Measurements from ENCODE around the gene FYN. TPM values are rescaled to one million over a fixed set of nuclear protein-coding genes. Genes with fewer than 3 reads are reported as not detected.
A peak's percentile ranks its signal among the peaks of the same experiment; 100 is the strongest.

The FYN gene
- total and polyA plus RNA-seq, 2 of the 13 experiments (the other 11 are each of a cell fraction or from before 2014, with no cell fraction given) = 15.5 to 24.6 TPM

DNA sequence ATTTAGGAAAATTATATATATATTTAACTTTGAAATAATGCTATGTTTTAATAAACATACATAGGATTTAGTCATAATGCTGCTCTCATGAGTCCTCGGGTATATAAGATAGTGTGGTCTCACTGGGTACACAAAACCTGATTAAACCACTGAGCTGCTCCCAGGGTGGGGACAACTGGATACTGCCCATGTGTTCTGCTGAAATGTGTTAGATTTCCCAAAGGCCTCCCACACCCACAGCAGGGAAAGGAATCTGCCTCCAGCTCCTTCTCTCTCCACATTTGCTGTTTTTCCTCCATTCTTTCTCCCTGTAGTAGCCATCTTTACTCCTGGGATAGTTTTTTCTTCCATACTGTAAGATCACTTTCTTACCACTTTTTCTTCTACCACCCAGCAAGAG, 198.4 kb downstream of the FYN start (continued):
- TF ChIP-seq ZC3H13 (CRISPR knock-in tag; IDR thresholded peaks at IDR 0.05) (no peak), HOXA3 (CRISPR knock-in tag; IDR thresholded peaks at IDR 0.05) (no peak), ZSCAN9 (CRISPR knock-in tag; IDR thresholded peaks at IDR 0.05; ENCODE audit: borderline replicate concordance) (no peak), MTA1 (CRISPR knock-in tag; IDR thresholded peaks at IDR 0.05; ENCODE audit: borderline replicate concordance) (no peak), ZNF761 (CRISPR knock-in tag; conservative IDR thresholded peaks at IDR 0.05) (no peak)

DNA sequence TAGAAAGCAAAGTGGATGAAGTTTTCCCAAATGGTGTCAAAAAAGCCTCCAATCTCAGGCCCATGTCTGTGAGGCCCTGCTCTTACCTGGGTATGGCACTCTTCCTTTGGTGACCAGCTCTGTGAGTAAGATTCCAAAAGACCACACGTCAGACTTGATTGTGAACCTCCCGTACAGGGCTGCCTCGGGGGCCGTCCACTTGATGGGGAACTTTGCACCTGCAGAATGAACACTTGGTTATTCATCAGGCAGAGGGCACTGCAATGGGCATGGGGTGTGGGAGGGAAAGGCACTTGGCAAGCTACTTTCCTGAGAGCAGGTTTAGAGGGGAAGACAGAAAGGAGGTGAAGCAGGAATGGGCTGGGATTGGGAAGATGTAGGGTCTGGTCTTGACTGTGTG, 198.8 kb downstream of the FYN start:
- Histone ChIP-seq H3K36me3 (replicated peaks in 1 of 2; ENCODE audit: control insufficient read depth in 1 of 2, insufficient read depth in 2 of 2, low read length in 2 of 2) (peaks cover 0 to 1% of the 10 kb centered on the region in 2 experiments; a peak in 3 of 5 replicates), H3K4me3 (replicated peaks in 1 of 3; ENCODE audit: insufficient read depth in 1 of 3, low read depth in 2 of 3, low read length in 3 of 3) (no peak overlapping the region), H2AFZ (ENCODE audit: low read length) (no peak overlapping the region), H3K4me1 (ENCODE audit: insufficient read depth, low read length) (peaks cover 62% of the 10 kb centered on the region), H3K9me3 (ENCODE audit: low read length) (no peaks in the 10 kb centered on the region), H4K20me1 (ENCODE audit: insufficient read depth, low read length) (no peaks in the 10 kb centered on the region), H3K79me2 (ENCODE audit: insufficient read depth, low read length) (no peaks in the 10 kb centered on the region), H3K4me2 (ENCODE audit: low read depth, low read length) (no peak overlapping the region), H3K9ac (ENCODE audit: insufficient read depth, low read depth, low read length) (no peak overlapping the region), H3K27ac (ENCODE audit: extremely low read length, insufficient read depth, low read length) (no peak overlapping the region), H3K27me3 (ENCODE audit: control insufficient read depth in 1 of 2, insufficient read depth in 2 of 2, low read length in 2 of 2) (no peaks in the 10 kb centered on the region)
- TF ChIP-seq, protein P1, sequence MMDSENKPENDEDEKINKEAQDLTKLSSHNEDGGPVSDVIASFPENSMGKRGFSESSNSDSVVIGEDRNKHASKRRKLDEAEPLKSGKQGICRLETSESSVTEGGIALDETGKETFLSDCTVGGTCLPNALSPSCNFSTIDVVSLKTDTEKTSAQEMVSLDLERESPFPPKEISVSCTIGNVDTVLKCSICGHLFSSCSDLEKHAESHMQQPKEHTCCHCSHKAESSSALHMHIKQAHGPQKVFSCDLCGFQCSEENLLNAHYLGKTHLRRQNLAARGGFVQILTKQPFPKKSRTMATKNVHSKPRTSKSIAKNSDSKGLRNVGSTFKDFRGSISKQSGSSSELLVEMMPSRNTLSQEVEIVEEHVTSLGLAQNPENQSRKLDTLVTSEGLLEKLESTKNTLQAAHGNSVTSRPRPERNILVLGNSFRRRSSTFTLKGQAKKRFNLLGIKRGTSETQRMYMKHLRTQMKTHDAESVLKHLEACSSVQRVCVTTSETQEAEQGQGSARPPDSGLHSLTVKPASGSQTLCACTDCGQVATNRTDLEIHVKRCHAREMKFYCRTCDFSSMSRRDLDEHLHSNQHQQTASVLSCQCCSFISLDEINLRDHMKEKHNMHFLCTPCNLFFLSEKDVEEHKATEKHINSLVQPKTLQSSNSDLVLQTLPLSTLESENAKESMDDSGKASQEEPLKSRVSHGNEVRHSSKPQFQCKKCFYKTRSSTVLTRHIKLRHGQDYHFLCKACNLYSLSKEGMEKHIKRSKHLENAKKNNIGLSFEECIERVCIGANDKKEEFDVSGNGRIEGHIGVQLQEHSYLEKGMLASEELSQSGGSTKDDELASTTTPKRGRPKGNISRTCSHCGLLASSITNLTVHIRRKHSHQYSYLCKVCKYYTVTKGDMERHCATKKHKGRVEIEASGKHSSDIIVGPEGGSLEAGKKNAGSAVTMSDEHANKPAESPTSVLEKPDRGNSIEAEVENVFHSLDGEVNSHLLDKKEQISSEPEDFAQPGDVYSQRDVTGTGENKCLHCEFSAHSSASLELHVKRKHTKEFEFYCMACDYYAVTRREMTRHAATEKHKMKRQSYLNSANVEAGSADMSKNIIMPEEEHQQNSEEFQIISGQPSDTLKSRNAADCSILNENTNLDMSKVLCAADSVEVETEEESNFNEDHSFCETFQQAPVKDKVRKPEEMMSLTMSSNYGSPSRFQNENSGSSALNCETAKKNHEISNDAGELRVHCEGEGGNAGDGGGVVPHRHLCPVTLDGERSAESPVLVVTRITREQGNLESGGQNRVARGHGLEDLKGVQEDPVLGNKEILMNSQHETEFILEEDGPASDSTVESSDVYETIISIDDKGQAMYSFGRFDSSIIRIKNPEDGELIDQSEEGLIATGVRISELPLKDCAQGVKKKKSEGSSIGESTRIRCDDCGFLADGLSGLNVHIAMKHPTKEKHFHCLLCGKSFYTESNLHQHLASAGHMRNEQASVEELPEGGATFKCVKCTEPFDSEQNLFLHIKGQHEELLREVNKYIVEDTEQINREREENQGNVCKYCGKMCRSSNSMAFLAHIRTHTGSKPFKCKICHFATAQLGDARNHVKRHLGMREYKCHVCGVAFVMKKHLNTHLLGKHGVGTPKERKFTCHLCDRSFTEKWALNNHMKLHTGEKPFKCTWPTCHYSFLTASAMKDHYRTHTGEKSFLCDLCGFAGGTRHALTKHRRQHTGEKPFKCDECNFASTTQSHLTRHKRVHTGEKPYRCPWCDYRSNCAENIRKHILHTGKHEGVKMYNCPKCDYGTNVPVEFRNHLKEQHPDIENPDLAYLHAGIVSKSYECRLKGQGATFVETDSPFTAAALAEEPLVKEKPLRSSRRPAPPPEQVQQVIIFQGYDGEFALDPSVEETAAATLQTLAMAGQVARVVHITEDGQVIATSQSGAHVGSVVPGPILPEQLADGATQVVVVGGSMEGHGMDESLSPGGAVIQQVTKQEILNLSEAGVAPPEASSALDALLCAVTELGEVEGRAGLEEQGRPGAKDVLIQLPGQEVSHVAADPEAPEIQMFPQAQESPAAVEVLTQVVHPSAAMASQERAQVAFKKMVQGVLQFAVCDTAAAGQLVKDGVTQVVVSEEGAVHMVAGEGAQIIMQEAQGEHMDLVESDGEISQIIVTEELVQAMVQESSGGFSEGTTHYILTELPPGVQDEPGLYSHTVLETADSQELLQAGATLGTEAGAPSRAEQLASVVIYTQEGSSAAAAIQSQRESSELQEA (CRISPR knock-in tag; IDR thresholded peaks at IDR 0.05; ENCODE audit: not compliant biosample characterization) = peak; percentile 52
- TF ChIP-seq HOXA3 (CRISPR knock-in tag; IDR thresholded peaks at IDR 0.05) (no peak), ZSCAN25 (CRISPR knock-in tag; IDR thresholded peaks at IDR 0.05) (no peak), BORCS8-MEF2B (CRISPR knock-in tag; IDR thresholded peaks at IDR 0.05) (0 out of 2 replicates have a peak, but pooled peaks have one; percentile 20)
- TF ChIP-seq, protein P2, sequence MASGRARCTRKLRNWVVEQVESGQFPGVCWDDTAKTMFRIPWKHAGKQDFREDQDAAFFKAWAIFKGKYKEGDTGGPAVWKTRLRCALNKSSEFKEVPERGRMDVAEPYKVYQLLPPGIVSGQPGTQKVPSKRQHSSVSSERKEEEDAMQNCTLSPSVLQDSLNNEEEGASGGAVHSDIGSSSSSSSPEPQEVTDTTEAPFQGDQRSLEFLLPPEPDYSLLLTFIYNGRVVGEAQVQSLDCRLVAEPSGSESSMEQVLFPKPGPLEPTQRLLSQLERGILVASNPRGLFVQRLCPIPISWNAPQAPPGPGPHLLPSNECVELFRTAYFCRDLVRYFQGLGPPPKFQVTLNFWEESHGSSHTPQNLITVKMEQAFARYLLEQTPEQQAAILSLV (CRISPR knock-in tag; IDR thresholded peaks at IDR 0.05; ENCODE audit: borderline replicate concordance) = 0 out of 2 replicates have a peak, but pooled peaks have one; percentile 48
- DNase-seq (ENCODE audit: low spot score) (no peak), FAIRE-seq (no peak), ATAC-seq (no peak)
- in situ Hi-C loops (cut with HindIII; ENCODE audit: extremely low pct_ligation_motif_present, low pct_unique_long_range_greater_than_20kb) = no loop called here
- no TSS peak for BruUV-seq (replicated peaks)
- CTCF ChIA-PET (ENCODE audit: low intra/inter-chr PET ratio, low total read pairs) = no interaction called here
- WGBS (ENCODE audit: low lambda C conversion rate) = 47% methylated on average over 4 of the region's 4 CpGs
- POLR2A ChIA-PET = no interaction called here
- intact Hi-C loops (cut with micrococcal nuclease; ENCODE audit: unreplicated experiment) = no loop called here

Data from HepG2 (cell line).